ENCODE data around the gene CYP27B1.
"Not testable (repeated sequence)": the region's sequence is repeated elsewhere in the genome, so short reads cannot be mapped to it uniquely, and the experiment has no call there.

Gene CYP27B1

GRCh38 chr12:57718641-57719528, 48.0 kb downstream of the CYP27B1 start:
- Histone ChIP-seq H3K27ac (no peak overlapping the region), H3K4me3 (no peak overlapping the region), H3K4me2 (no peak overlapping the region), H3K36me3 (peaks cover 79 to 99% (median 84%) of the 10 kb centered on the region in 11 experiments), H3K9ac (no peak overlapping the region), H3K9me3 (replicated peaks in 1 of 11) (no peaks in the 10 kb centered on the region), H3K4me1 (no peaks in the 10 kb centered on the region), H4K20me1 (peaks cover 0 to 81% (median 5%) of the 10 kb centered on the region in 11 experiments; a peak in 10 of 22 replicates), H3K27me3 (no peaks in the 10 kb centered on the region)
- TF ChIP-seq Cebpa-rat (IDR thresholded peaks at IDR 0.05) = no peak

GRCh38 chr12:57717846-57718640, 48.8 kb downstream of the CYP27B1 start:
- no peaks in the 10 kb centered on the region for H3K4me1 ChIP-seq
- no peak overlapping the region for H3K4me2 ChIP-seq
- H3K36me3 ChIP-seq = peaks cover 87 to 100% (median 92%) of the 10 kb centered on the region in 11 experiments
- H3K4me3 ChIP-seq = no peak overlapping the region
- peaks cover 0 to 76% (median 3%) of the 10 kb centered on the region in 11 experiments; a peak in 9 of 22 replicates for H4K20me1 ChIP-seq
- TF ChIP-seq Cebpa-rat (IDR thresholded peaks at IDR 0.05) = no peak
- no peak overlapping the region for H3K27ac ChIP-seq
- H3K27me3 ChIP-seq = no peaks in the 10 kb centered on the region
- no peaks in the 10 kb centered on the region for H3K9me3 ChIP-seq (replicated peaks in 1 of 11)
- H3K9ac ChIP-seq = no peak overlapping the region

GRCh38 chr12:57717131-57717530, 49.7 kb downstream of the CYP27B1 start:
- Histone ChIP-seq H3K36me3 (peaks cover 94 to 100% (median 98%) of the 10 kb centered on the region in 11 experiments), H3K4me1 (no peaks in the 10 kb centered on the region), H4K20me1 (peaks cover 0 to 73% (median 4%) of the 10 kb centered on the region in 11 experiments; a peak in 9 of 22 replicates), H3K9me3 (replicated peaks in 1 of 11) (peaks cover 0 to under 1% (median 0%) of the 10 kb centered on the region in 11 experiments; a peak in 1 of 22 replicates), H3K27ac (no peak overlapping the region), H3K9ac (no peak overlapping the region), H3K4me2 (no peak overlapping the region), H3K4me3 (no peak overlapping the region), H3K27me3 (no peaks in the 10 kb centered on the region)
- no peak for TF ChIP-seq Cebpa-rat (IDR thresholded peaks at IDR 0.05)

- H3K9me3 ChIP-seq (replicated peaks in 1 of 11) = peaks cover 0 to 8% (median 0%) of the 10 kb centered on the region in 11 experiments; a peak in 4 of 22 replicates
- H3K4me2 ChIP-seq = no peak overlapping the region
- no peak overlapping the region for H3K27ac ChIP-seq
- H3K9ac ChIP-seq = no peak overlapping the region
- no peaks in the 10 kb centered on the region for H3K27me3 ChIP-seq
- H3K4me3 ChIP-seq = no peak overlapping the region
- peaks cover 94 to 100% (median 97%) of the 10 kb centered on the region in 11 experiments for H3K36me3 ChIP-seq
- TF ChIP-seq Cebpa-rat (IDR thresholded peaks at IDR 0.05) = no peak
- peaks cover 0 to 66% (median 4%) of the 10 kb centered on the region in 11 experiments; a peak in 10 of 22 replicates for H4K20me1 ChIP-seq
- H3K4me1 ChIP-seq = no peaks in the 10 kb centered on the region
Measured at GRCh38 chr12:57716305-57716704, 50.6 kb downstream of the CYP27B1 start.

GRCh38 chr12:57715786-57716185, 51.1 kb downstream of the CYP27B1 start:
- no peaks in the 10 kb centered on the region for H3K27me3 ChIP-seq
- peaks cover 0 to 61% (median 4%) of the 10 kb centered on the region in 11 experiments; a peak in 10 of 22 replicates for H4K20me1 ChIP-seq
- H3K36me3 ChIP-seq = peaks cover 93 to 100% (median 97%) of the 10 kb centered on the region in 11 experiments
- no peak overlapping the region for H3K4me2 ChIP-seq
- H3K9me3 ChIP-seq (replicated peaks in 1 of 11) = peaks cover 0 to 10% (median 0%) of the 10 kb centered on the region in 11 experiments; a peak in 4 of 22 replicates
- no peaks in the 10 kb centered on the region for H3K4me1 ChIP-seq
- no peak for TF ChIP-seq Cebpa-rat (IDR thresholded peaks at IDR 0.05)
- H3K4me3 ChIP-seq = no peak overlapping the region
- H3K27ac ChIP-seq = no peak overlapping the region
- H3K9ac ChIP-seq = no peak overlapping the region

GRCh38 chr12:57715036-57715748, 51.7 kb downstream of the CYP27B1 start:
- not testable (repeated sequence) for H3K4me3 ChIP-seq, H3K27me3 ChIP-seq, H3K4me1 ChIP-seq, H3K9ac ChIP-seq, H3K27ac ChIP-seq, H3K4me2 ChIP-seq
- Histone ChIP-seq H3K9me3 (replicated peaks in 1 of 11) (peaks cover 0 to 10% (median 0%) of the 10 kb centered on the region in 11 experiments; a peak in 4 of 22 replicates), H3K36me3 (peaks cover 89 to 100% (median 96%) of the 10 kb centered on the region in 11 experiments), H4K20me1 (peaks cover 0 to 55% (median 0%) of the 10 kb centered on the region in 11 experiments; a peak in 9 of 22 replicates)

GRCh38 chr12:57713209-57713608, 53.7 kb downstream of the CYP27B1 start:
- H4K20me1 ChIP-seq = peaks cover 0 to 44% (median 0%) of the 10 kb centered on the region in 11 experiments; a peak in 7 of 22 replicates
- no peak overlapping the region for H3K4me2 ChIP-seq
- H3K4me3 ChIP-seq = no peak overlapping the region
- H3K4me1 ChIP-seq = no peaks in the 10 kb centered on the region
- TF ChIP-seq Cebpa-rat (IDR thresholded peaks at IDR 0.05) = no peak
- peaks cover 0 to 10% (median 0%) of the 10 kb centered on the region in 11 experiments; a peak in 4 of 22 replicates for H3K9me3 ChIP-seq (replicated peaks in 1 of 11)
- peaks cover 75 to 100% (median 85%) of the 10 kb centered on the region in 11 experiments for H3K36me3 ChIP-seq
- no peaks in the 10 kb centered on the region for H3K27me3 ChIP-seq
- no peak overlapping the region for H3K9ac ChIP-seq
- H3K27ac ChIP-seq = no peak overlapping the region

- H3K36me3 ChIP-seq = peaks cover 75 to 100% (median 83%) of the 10 kb centered on the region in 11 experiments
- H3K4me2 ChIP-seq = no peak overlapping the region
- peaks cover 0 to 10% (median 0%) of the 10 kb centered on the region in 11 experiments; a peak in 4 of 22 replicates for H3K9me3 ChIP-seq (replicated peaks in 1 of 11)
- H3K9ac ChIP-seq = no peak overlapping the region
- H3K27ac ChIP-seq = no peak overlapping the region
- peaks cover 0 to 41% (median 0%) of the 10 kb centered on the region in 11 experiments; a peak in 7 of 22 replicates for H4K20me1 ChIP-seq
- no peaks in the 10 kb centered on the region for H3K4me1 ChIP-seq
- TF ChIP-seq Cebpa-rat (IDR thresholded peaks at IDR 0.05) = no peak
- no peak overlapping the region for H3K4me3 ChIP-seq
- no peaks in the 10 kb centered on the region for H3K27me3 ChIP-seq
Measured at GRCh38 chr12:57712701-57713100, 54.2 kb downstream of the CYP27B1 start.

Data from BLaER1 treated with 17β-estradiol and CSF1 and Interleukin-3, amounts not matched to agents 10 nM and 100 nM (cell line).